Trophoblast cell (in vitro differentiated cells and primary cell): ENCODE results near the gene CD4.

Experiments used
- DNase-seq, 2 donors: peaks; one replicate each; pipeline ENCODE4 v3.0.0-alpha.2; 2016
- H2AFZ ChIP-seq: 2 replicates; pipeline ENCODE4 v1.6.1; 2013; ENCODE audit warnings: low read length, moderate library complexity, mild to moderate bottlenecking; ENCODE audit not compliant: insufficient read depth, poor library complexity
- H2AK5ac ChIP-seq: 2 replicates; pipeline ENCODE4 v1.6.1; 2013; ENCODE audit warnings: mild to moderate bottlenecking, low read length
- H2BK120ac ChIP-seq: 2 replicates; pipeline ENCODE4 v1.6.1; 2013; ENCODE audit warnings: low read length, mild to moderate bottlenecking, moderate library complexity; ENCODE audit not compliant: insufficient read depth, poor library complexity
- H2BK12ac ChIP-seq: 2 replicates; pipeline ENCODE4 v1.6.1; 2013; ENCODE audit warnings: mild to moderate bottlenecking, low read length, moderate library complexity
- H2BK5ac ChIP-seq: 2 replicates; pipeline ENCODE4 v1.6.1; 2013; ENCODE audit warnings: low read length, low read depth, moderate library complexity, mild to moderate bottlenecking; ENCODE audit not compliant: poor library complexity
- H3K14ac ChIP-seq: 2 replicates; pipeline ENCODE4 v1.6.1; 2013; ENCODE audit warnings: mild to moderate bottlenecking, low read length
- H3K18ac ChIP-seq: 2 replicates; pipeline ENCODE4 v1.6.1; 2013; ENCODE audit warnings: mild to moderate bottlenecking, low read length
- H3K23ac ChIP-seq: 2 replicates; pipeline ENCODE4 v1.6.1; 2013; ENCODE audit warnings: low read length
- H3K27ac ChIP-seq: 2 replicates; pipeline ENCODE4 v1.5.1; 2013; ENCODE audit warnings: low read depth, mild to moderate bottlenecking, inconsistent platforms, low read length, moderate library complexity
- H3K27me3 ChIP-seq: 2 replicates; pipeline ENCODE4 v1.6.1; 2013; ENCODE audit warnings: inconsistent platforms, mild to moderate bottlenecking, low read length, moderate library complexity; ENCODE audit not compliant: insufficient read depth
- H3K36me3 ChIP-seq, 2 experiments: 1 replicate in 1 of 2; 2 replicates in 1 of 2; pipeline ENCODE4 v1.6.1; 2013; ENCODE audit warnings: low read length in 2 of 2, mild to moderate bottlenecking in 2 of 2, moderate library complexity in 1 of 2; ENCODE audit not compliant: insufficient read depth in 2 of 2, control insufficient read depth in 1 of 2
- H3K4ac ChIP-seq: 2 replicates; pipeline ENCODE4 v1.6.1; 2013; ENCODE audit warnings: low read depth, mild to moderate bottlenecking, low read length, moderate library complexity
- H3K4me1 ChIP-seq, 2 experiments: 1 replicate in 1 of 2; 2 replicates in 1 of 2; pipeline ENCODE4 v1.6.1; 2013; ENCODE audit warnings: low read length in 2 of 2, mild to moderate bottlenecking in 2 of 2, moderate library complexity in 1 of 2; ENCODE audit not compliant: insufficient read depth in 2 of 2, control insufficient read depth in 1 of 2
- H3K4me2 ChIP-seq: 2 replicates; pipeline ENCODE4 v1.6.1; 2013; ENCODE audit warnings: inconsistent platforms, mild to moderate bottlenecking, low read length, moderate library complexity
- H3K4me3 ChIP-seq: 2 replicates; pipeline ENCODE4 v1.5.1; 2013; ENCODE audit warnings: mild to moderate bottlenecking, low read depth, low read length, inconsistent platforms
- H3K79me1 ChIP-seq: one replicate; pipeline ENCODE4 v1.6.1; 2013; ENCODE audit warnings: low read length
- H3K79me2 ChIP-seq: 2 replicates; pipeline ENCODE4 v1.6.1; 2013; ENCODE audit warnings: low read length, mild to moderate bottlenecking; ENCODE audit not compliant: control insufficient read depth, insufficient read depth, poor library complexity
- H3K9ac ChIP-seq: 2 replicates; pipeline ENCODE4 v1.6.1; 2013; ENCODE audit warnings: mild to moderate bottlenecking, low read length
- H3K9me3 ChIP-seq: 2 replicates; pipeline ENCODE4 v1.6.1; 2013; ENCODE audit warnings: low read depth, mild to moderate bottlenecking, control low read depth, inconsistent platforms, low read length; ENCODE audit not compliant: insufficient read depth
- H4K12ac ChIP-seq: 2 replicates; pipeline ENCODE4 v1.6.1; 2013; ENCODE audit warnings: low read depth, mild to moderate bottlenecking, low read length, moderate library complexity
- H4K8ac ChIP-seq: 2 replicates; pipeline ENCODE4 v1.6.1; 2013; ENCODE audit warnings: low read depth, mild to moderate bottlenecking, low read length, moderate library complexity
- H4K91ac ChIP-seq: one replicate; pipeline ENCODE4 v1.6.1; 2013; ENCODE audit warnings: low read depth, mild to moderate bottlenecking, low read length, moderate library complexity
- WGBS: extraction: QIAGEN DNeasy Blood & Tissue Kit; methylation state at CpG from one replicate; pipeline ENCODE4 v1.1.7; 2013; ENCODE audit warnings: missing lambda C conversion rate; ENCODE audit not compliant: insufficient read length, insufficient coverage; ENCODE audit errors: extremely low coverage; 5-methylcytosine and 5-hydroxymethylcytosine counted together

CD4 gene

GRCh38 chr12:6860116-6860515 is 70.8 kb downstream of the CD4 start:
- Histone ChIP-seq H3K27ac (no peak overlapping the region), H4K91ac (no peak overlapping the region), H3K36me3 (peaks cover 80 to 90% of the 10 kb centered on the region in 2 experiments), H3K27me3 (no peaks in the 10 kb centered on the region), H3K9me3 (no peaks in the 10 kb centered on the region), H3K18ac (no peak overlapping the region), H2AK5ac (no peak overlapping the region), H2BK120ac (no peak overlapping the region), H3K4me2 (no peak overlapping the region), H2BK5ac (no peak overlapping the region), H3K4me1 (no peaks in the 10 kb centered on the region), H3K14ac (no peak overlapping the region), H2AFZ (no peak overlapping the region), H3K4me3 (no peak overlapping the region), H3K9ac (no peak overlapping the region), H3K23ac (no peak overlapping the region), H2BK12ac (no peak overlapping the region), H4K8ac (no peak overlapping the region), H3K79me1 (no peaks in the 10 kb centered on the region), H4K12ac (no peak overlapping the region), H3K4ac (no peak overlapping the region), H3K79me2 (no peaks in the 10 kb centered on the region)
- no peak for DNase-seq
- WGBS: no CpG with 5 or more reads among the region's 9 CpGs

- Histone ChIP-seq H3K4me1 (no peaks in the 10 kb centered on the region), H3K79me1 (no peaks in the 10 kb centered on the region), H3K36me3 (peaks cover 80 to 89% of the 10 kb centered on the region in 2 experiments), H3K9me3 (no peaks in the 10 kb centered on the region), H2BK120ac (no peak overlapping the region), H4K91ac (no peak overlapping the region), H3K27ac (no peak overlapping the region), H3K4ac (no peak overlapping the region), H3K4me3 (no peak overlapping the region), H3K23ac (no peak overlapping the region), H3K4me2 (no peak overlapping the region), H3K79me2 (no peaks in the 10 kb centered on the region), H2AK5ac (no peak overlapping the region), H3K18ac (no peak overlapping the region), H2AFZ (no peak overlapping the region), H4K8ac (no peak overlapping the region), H3K14ac (no peak overlapping the region), H3K27me3 (no peaks in the 10 kb centered on the region), H2BK12ac (no peak overlapping the region), H3K9ac (no peak overlapping the region), H2BK5ac (no peak overlapping the region), H4K12ac (no peak overlapping the region)
- WGBS: no CpG with 5 or more reads among the region's 7 CpGs
- DNase-seq: no peak
Observed at GRCh38 chr12:6860942-6861341, 71.6 kb downstream of the CD4 start.

GRCh38 chr12:6861391-6861790 is 72.1 kb downstream of the CD4 start:
- Histone ChIP-seq H3K4me2 (no peak overlapping the region), H2BK12ac (no peak overlapping the region), H3K14ac (no peak overlapping the region), H3K9ac (no peak overlapping the region), H3K4ac (no peak overlapping the region), H3K18ac (no peak overlapping the region), H3K4me3 (no peak overlapping the region), H4K8ac (no peak overlapping the region), H2AFZ (no peak overlapping the region), H3K27ac (no peak overlapping the region), H3K36me3 (peaks cover 80 to 89% of the 10 kb centered on the region in 2 experiments), H2AK5ac (no peak overlapping the region), H3K9me3 (no peaks in the 10 kb centered on the region), H3K79me2 (no peaks in the 10 kb centered on the region), H4K91ac (no peak overlapping the region), H2BK5ac (no peak overlapping the region), H3K79me1 (no peaks in the 10 kb centered on the region), H4K12ac (no peak overlapping the region), H2BK120ac (no peak overlapping the region), H3K4me1 (no peaks in the 10 kb centered on the region), H3K27me3 (no peaks in the 10 kb centered on the region), H3K23ac (no peak overlapping the region)
- DNase-seq: no peak
- WGBS: no CpG with 5 or more reads among the region's 9 CpGs

GRCh38 chr12:6863033-6863432 is 73.7 kb downstream of the CD4 start:
- no CpG with 5 or more reads among the region's 11 CpGs for WGBS
- Histone ChIP-seq H3K9ac (no peak overlapping the region), H3K4ac (no peak overlapping the region), H2BK120ac (no peak overlapping the region), H3K36me3 (peaks cover 70 to 74% of the 10 kb centered on the region in 2 experiments), H4K8ac (no peak overlapping the region), H3K18ac (no peak overlapping the region), H3K27me3 (no peaks in the 10 kb centered on the region), H3K4me2 (no peak overlapping the region), H4K91ac (no peak overlapping the region), H3K4me3 (no peak overlapping the region), H3K14ac (no peak overlapping the region), H3K27ac (no peak overlapping the region), H2BK5ac (no peak overlapping the region), H2AK5ac (no peak overlapping the region), H3K79me1 (peaks cover 8% of the 10 kb centered on the region), H3K79me2 (peaks cover 7% of the 10 kb centered on the region), H3K9me3 (no peaks in the 10 kb centered on the region), H3K23ac (no peak overlapping the region), H2AFZ (no peak overlapping the region), H3K4me1 (peaks cover 3 to 4% of the 10 kb centered on the region in 2 experiments), H4K12ac (no peak overlapping the region), H2BK12ac (no peak overlapping the region)
- no peak for DNase-seq
